Measurements from ENCODE around the gene PCNX2.

The PCNX2 gene

DNA sequence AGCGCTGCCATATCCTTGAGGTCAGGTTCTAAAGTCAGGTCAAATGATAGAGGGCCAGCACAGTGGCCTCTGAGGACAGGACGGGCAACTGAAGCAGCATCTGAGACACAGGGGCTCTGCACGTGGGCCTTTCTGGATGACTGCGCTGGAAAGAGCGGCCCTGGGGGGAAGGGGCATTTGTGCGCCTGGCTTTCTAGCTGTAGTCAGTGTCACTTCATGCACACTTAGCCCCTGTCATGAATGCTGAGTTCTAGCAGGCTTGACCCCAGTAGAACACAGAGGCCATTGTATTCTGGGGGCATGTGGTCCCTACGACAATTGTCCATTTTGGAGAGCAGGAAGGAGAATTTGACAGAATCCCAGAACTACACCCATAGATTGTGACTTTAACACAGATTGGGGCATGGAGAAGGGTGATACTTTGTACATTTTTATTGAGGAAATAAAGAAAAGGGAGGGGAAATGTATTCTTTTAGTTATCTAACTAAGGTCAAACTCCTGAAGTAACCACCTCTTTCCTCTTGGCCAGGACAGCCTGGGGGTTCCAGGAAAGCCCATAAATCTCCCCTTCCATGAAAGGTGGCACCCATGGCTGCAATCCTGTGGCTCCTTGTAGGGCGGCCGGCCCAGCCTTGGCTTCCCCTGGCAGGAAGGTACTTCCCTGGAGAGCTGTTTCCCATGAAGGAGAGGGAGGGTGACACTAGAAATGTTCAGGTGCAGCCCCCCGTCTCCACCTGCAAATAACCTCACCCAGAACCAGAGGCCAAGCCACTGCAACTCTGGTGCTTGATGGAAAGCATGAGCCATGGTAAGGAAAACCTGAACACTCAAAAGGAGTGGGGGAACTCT is 310.7 kb downstream of the PCNX2 start:
- DNase-seq (ENCODE audit: low spot score) = no peak

DNA sequence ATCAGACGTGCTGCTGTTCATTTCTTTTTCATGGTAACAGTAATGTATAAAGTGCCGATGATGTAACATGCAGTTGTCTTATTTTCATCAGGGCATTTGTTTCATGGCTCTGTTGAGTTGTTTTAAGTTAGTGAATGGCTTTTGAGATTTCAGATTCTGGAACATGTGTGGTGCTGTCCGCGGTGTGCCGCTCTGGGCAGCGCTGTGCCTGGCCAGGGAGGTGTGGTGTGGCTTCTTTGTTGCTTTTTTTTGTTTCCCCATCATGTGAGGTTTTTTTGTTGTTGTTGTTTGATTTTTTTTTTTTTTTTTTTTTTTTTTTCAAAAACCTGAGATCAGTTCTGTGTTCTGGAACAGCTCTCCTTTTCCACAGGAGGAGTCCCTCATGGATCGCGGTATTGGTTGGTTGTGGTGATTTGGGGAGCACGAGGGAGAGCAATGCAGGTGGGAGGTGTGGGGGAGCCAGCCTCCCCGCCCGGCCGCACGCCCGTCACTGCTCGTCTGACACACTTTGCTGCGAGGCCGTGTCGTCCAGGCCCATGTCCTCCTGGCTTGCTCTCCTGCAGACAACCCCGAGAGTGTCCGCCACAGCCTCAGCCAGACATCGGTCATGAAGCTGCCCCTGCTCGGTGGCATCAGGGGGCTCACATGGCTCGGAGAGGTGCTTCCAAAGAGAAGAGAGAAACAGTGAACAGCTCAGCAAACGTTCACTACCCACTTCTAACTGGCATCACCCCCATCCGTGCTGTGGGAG is 311.5 kb downstream of the PCNX2 start:
- no peak for DNase-seq (ENCODE audit: low spot score)

DNA sequence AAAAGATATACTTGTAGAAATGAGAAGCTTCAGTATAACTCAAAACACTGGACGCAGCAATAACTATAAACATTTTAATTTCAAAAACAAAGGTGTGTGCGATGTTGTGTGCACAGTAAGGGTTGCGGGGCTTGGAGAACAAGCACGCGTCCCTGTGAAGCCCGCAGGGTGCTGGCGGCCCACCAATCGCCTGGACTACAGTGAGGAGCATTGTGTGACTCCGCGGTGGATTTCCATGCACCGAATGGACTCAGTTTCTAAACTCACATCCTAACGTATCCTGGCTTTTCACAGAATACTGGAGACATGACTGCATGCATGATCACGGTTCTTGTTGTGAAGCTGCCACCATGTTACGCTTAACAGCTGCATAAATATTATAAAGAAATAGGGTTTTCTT is 312.1 kb downstream of the PCNX2 start:
- DNase-seq (ENCODE audit: low spot score) = no peak

DNA sequence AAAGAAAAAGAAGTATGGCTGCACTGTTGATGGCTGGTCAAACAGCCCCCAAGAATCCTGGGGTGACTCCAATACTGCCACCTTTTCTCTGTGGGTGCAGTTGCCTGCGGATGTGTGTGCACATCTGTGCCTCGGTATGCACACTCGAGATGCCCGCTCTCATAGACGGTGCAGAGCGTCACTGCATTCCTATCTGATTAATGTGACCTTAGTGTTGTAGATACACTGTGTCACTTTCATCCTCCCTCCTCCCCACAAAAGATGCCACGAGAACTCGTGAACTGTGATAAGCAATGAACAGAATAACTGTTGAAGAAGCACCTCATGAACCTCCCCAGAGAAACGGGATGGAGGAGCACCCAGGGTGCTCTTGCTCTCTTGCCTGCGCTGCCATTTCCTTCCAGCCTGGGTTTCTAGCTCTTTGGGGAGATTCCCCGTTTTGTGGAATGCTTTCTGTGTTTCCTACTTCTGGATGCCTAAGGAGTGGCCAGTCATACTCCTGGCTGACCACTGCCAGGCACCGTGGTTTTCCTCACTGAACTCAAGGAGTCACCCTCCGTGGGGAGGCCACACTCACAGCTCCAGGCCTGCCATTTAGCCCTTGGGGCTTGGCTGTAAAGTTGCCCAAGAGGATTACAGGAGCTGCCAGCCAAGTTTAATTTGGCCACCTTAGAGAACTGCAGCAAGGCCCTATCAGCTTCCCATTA is 313.1 kb downstream of the PCNX2 start:
- no peak for DNase-seq (ENCODE audit: low spot score)

DNA sequence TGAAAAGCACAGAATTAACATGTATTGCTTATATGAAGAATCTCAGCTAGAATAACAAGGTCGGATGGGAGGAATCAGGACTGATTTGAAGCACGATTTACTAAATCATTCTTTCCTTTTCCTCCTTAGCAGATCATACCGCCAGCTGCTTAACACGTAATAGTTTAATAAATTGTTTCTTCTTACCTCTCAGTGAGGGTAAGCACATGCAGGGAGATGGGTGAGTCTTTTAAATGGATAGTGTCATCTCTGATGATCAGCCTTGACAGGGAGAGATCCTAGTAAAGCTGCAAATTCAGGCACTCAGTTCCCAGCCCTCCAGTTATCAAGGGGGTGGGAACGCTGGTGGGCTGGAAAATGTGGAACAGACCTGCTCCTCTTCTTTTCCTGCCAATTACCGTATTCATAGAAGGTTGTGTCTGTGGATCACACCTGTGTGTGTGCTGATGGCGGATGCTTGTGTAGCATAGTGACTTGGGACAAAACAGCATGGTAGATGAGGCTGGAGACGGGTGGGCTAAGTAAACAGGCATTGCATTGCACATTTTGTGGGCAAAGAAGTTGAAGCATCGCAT is 314.5 kb downstream of the PCNX2 start:
- no peak for DNase-seq (ENCODE audit: low spot score)

DNA sequence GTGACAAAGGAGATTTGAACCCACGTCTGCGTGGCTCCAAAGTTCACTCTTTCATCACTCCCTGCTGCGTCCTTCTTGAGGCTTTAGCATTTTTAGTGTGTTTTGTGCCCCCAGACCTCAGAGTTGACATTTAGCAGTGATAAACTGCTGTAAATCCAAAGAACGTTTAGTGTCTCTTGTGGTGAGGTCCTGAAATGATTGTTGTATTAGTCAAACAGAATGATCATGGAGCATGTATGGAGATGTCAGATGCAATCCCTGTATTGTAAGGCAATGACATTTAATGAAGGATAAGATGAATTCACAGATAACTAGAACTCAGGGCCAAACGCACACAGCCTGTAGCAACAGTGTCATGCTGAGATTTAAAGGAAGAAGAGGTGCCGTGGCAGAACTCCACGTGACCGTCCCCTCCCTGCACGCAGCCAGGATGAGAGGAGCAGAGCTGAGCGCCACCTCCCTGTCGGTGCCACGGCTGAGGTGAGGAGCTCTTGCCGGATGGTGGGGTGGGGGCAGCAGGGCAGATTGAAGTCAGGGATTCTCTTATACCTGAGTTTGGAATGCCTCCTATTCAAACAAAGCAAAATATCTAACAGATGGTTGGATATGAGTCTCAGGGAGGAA is 315.1 kb downstream of the PCNX2 start:
- DNase-seq (ENCODE audit: low spot score) = no peak

DNA sequence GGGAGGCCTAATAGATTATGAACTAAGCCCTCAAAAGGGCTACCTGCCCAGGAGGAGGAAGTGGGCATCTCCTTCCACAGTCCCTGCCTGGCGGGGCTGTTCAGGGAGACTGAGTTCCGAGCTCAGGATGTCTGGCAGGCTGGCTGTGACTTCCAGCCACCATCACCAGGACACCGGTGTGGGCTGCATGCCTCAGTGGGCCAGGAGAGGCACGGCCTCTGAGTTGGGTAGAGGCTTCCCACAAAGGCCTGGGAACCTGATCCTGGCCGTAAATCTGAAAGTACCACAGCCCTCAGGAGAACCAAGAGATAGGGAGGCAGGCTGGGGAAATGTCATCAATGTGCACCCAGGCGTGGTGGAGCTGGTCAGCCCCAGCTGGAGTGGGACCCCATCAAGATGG is 316.0 kb downstream of the PCNX2 start:
- DNase-seq (ENCODE audit: low spot score) = no peak

DNA sequence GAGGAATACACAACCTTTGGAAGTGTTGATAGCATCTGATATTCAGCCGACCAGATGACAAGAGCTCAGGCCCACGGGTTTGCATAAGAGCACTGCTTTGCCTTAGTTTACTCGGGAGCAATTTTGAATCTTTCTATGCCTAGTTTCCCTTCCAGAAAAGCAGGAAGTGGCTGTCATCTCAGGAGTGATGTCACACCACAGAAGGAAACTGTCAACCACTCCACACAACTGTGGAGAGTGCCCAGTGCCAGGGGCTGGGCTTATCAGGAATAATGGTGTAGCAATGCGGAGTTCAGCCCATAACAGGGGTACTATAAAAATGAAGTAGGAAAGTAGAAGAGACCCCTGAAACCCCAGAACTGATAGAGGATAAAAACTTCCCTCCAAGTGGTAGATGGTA is 316.7 kb downstream of the PCNX2 start:
- no peak for DNase-seq (ENCODE audit: low spot score)

DNA sequence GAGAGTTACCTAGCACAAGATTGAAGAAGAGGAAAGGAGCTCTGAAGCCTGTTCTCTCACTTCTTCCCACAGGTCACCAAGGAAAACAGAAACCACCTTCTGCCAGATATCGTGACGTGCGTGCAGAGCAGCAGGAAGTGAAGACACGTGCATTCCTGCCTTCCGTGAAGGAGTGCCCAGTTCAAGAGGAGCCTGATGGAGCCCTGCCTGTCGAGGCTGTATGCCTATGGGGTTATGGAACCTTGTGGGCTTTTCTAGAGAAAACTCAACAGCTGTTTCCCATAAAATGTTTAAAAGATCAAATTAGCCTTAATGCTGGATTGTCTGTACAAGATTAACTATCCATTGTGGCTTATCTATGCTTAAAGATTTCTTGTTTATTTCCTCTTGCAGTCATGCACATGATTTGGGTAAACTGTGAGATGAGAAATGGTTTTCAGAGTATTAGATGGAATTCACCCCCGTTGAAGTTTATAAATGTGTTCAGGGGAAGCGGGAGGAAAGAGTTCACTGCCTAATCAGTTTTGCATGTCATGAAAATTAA is 317.4 kb downstream of the PCNX2 start:
- DNase-seq (ENCODE audit: low spot score) = no peak

DNA sequence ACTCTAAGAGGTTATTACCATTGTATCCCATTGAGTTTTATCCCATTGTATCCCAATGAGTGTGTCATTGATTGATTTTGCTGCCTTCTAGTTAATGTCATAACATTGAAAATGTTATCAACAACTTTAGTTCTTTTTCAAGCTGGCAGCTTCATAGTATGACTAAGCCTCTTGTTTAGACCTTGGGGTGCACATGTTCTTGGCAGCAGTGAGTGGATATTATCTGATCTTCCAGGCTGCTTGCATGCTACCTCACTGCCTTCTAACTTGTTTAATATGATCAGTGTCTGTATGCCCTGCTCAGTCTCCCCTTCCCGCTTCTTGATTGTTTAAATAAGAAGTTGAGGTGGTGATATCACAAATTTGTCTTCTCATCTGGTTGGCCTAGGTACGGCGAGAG is 320.6 kb downstream of the PCNX2 start:
- no peak for DNase-seq (ENCODE audit: low spot score)

DNA sequence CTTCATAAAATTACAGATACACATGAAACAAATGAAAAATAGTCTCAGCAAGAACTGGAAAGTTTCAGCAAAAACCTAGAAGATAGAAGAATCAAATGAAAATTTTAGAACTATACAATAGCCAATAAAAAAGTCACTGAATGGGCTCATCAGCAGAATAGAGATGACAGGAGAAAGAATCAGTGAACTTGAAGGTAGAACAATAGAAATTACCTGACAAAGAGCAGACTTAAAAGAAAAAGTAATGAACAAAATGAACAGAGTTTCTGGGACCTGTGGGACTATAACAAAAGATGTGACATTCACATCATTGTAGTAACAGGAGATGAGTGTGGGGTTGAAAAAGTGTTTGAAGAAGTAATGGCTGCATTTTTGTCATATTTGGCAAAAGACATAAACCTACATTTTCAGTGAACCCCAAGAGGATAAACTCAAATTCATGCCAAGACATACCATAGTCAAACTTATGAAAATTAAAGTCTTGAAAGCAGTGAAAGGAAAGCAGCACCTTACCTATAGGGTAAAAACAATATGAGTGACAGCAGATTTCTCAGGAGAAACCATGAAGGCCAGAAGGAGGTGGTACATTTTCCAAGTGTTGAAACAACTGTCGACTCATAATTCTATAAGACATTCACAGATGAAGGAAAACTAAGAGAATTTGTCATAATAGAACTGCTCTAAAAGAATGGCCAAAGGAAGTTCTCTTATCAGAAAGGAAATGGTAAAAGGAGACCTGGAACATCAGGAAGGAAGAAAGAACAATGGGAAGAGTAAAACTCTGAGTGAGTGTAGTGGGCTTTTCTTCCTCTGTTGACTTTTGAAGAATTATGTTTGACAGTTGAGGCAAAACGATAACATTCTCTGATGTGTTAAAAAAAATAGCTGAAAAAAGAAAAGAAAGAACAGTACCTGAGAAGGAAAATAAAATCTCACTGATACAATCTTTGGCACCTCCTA is 321.6 kb downstream of the PCNX2 start:
- DNase-seq (ENCODE audit: low spot score) = no peak

DNA sequence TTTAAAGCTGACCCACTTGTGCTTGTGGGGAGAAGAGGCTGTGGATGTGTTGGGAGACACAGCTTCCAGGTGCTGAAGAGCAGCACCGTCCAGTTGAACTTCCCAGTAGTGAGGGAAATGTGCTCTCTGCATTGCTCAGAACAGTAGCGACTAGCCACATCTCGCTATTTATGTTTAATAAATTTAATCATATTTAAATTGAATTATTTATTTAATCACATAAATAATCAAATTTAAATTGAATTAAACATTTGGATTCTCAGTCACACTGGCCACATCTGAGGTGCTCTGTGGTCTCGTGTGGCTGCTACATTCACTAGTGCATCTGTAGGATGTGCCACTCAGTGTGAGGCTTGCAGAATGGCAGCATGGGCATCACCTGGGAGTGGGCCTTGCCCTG is 325.0 kb downstream of the PCNX2 start:
- no peak for DNase-seq (ENCODE audit: low spot score)

DNA sequence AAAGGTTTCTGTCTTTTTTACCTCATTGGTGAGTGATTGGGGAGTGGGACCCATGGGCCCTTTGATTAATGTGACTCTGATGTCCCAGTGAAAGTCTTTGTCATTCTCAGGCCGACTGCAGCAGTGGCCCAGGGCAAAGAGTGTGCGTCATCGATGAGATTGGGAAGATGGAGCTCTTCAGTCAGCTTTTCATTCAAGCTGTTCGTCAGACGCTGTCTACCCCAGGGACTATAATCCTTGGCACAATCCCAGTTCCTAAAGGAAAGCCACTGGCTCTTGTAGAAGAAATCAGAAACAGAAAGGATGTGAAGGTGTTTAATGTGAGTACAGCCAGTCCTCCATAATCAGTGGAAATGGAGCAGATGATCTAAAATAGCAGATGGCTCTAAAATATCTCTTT is 325.7 kb downstream of the PCNX2 start:
- DNase-seq (ENCODE audit: low spot score) = no peak

DNA sequence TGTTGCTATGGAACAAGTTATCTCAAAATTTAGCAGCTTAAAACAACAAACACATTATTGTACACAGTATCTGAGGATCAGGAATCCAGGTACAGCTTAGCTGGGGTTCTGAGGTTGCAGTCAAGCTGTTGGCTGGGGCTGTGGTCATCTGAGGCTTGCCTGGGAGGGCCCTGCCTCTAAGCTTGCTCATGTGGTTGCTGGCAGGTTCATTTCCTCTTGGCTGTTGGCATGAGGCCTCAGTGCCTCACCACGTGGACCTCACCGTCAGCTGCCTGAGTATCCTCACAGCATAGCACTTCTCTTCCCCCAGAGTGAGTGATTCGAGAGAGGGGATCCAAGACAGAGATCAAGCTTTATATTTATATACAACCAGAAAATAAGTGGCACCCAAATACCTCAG is 326.6 kb downstream of the PCNX2 start:
- DNase-seq (ENCODE audit: low spot score) = no peak

DNA sequence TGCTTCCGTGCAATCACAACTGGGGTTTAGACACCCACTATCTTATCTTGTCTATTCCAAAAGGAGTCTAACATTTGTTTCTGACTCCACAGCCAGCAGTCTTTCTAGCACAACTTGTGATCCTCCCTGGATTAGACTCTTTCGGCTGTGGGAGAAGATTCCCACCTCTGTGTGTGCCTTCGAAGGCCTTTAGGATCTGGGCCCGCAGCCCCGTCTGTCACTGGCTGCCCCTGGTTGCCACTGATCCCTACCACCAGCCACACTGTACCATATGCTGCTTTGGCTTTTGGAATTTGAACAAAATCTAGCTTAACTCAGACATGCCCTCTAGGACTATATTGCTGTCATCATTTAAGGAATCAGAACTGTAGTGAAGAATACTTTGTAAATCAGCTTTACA is 327.1 kb downstream of the PCNX2 start:
- DNase-seq (ENCODE audit: low spot score) = no peak

DNA sequence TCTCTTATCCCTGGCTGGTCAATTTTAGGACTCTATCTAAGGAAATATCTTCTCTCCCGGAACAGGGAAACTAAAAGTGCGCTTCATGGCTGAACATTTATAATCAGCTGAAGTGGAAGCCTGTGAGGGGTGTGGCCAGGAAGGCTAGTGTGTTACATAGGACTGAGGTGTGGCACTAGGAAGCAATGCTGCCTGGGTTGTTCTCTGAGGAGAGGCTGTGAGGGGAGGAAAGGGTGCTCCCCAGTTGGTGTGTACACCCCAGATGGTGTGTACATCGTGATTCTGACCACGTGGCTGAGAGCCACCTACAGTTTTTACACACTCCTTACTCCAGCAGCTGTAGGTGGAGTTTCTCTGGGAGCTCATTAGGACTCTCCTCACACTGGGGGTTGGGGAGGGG is 328.9 kb downstream of the PCNX2 start:
- DNase-seq (ENCODE audit: low spot score) = no peak

DNA sequence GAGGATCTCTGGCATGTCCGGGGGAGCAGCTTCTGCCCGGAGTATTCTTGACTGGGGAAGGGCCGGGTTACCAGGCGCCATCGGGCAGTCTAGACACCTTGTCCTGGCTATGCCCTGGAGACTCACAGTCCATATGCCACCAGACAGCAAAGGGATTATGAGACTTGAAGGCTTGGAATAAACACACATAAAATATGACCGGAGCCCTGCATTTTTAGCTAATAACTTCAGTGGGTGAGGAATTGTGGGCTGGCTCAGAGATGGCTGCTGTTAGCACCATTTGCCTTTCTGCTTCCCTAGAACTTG is 329.7 kb downstream of the PCNX2 start:
- DNase-seq (ENCODE audit: low spot score) = no peak

DNA sequence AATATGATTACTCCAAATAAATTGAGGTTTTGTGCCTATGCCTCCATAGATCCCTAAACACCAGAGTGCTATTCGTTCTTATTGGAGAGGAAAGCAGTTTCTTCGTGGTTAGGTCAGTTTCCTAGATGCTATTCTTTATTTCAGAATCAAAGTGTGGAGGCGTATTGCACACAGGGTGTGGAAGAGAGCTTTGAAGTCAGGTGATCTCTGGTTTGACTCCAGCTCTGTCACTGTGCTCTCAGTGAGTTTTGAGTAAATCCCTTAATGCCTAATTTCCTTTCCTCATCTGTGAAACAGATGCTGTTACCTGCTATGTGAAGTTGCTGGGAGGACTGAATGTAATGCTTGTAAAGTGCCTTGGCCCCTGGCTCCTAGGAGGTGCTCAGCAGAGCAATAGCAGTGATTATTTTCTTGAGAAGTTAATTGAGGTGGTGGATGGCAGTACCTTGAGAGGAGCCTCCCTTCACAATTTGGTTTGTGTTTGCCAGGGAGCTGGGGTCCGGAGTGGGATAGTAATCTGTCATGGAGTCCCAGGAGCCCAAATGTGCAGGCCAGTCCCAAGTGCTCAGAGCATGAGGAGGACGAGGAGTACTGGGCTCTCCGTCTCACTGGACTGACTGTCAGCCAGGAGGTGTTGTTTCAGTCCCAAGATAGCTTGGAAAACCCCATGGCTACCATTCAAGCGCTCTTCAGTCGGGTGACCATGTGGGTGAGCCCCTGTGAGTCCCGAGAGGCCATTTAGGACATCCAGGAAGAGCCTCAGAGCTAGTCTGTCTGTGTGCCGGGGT is 330.2 kb downstream of the PCNX2 start:
- no peak for DNase-seq (ENCODE audit: low spot score)

DNA sequence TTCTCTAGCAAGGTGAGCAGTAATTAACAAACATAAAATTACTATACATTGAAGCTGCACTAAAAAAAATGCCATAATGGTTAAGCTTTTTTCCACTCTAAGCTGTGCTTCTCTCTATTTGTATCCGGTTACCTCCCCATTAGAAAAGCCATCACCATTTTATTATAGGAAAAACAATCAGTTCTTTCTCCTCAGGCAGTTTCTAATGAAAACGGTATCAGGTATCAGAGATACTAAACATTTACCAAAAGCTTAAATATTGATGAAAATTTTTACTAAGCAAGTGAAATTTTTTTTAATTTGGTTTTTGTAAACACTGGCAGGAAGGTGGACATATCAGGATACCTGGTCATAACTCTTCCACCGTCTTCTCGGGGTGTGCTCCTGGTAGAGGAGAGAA is 330.9 kb downstream of the PCNX2 start:
- no peak for DNase-seq (ENCODE audit: low spot score)

All from SW480 (cell line).